ENCODE data around the gene MYOM1. TPM values are rescaled to one million over a fixed set of nuclear protein-coding genes. Genes with fewer than 3 reads are reported as not detected.
A peak's percentile ranks its signal among the peaks of the same experiment; 100 is the strongest.

The MYOM1 gene
- total RNA-seq, 2 experiments from 2014 or later: 0.74 to 1.5 TPM

GRCh38 chr18:3256693-3257626 lies 37.2 kb upstream of the MYOM1 start:
- TF ChIP-seq CTCF (IDR thresholded peaks at IDR 0.05): no peak
- H3K36me3 ChIP-seq (ENCODE audit: insufficient read depth, low read length): peaks cover 60% of the 10 kb centered on the region
- intact Hi-C loops (cut with DNase I, micrococcal nuclease): loop anchor here in 1 of 2 experiments (10.0 kb wide), 1 partner anchor 602 kb away; the partner anchor contains the start of gene SMCHD1
- Mint-ChIP-seq H3K36me3 (ENCODE audit: low read depth) (peaks cover 86% of the 10 kb centered on the region), H3K4me1 (ENCODE audit: low read depth) (peaks cover 88% of the 10 kb centered on the region), H3K27me3 (no peaks in the 10 kb centered on the region), H3K4me3 (no peak overlapping the region), H3K9me3 (no peaks in the 10 kb centered on the region), H3K27ac (peak overlapping the region; percentile 100)
- H3K9me3 ChIP-seq (ENCODE audit: control insufficient read depth in 1 of 2, insufficient read depth in 1 of 2, low read length in 2 of 2): no peaks in the 10 kb centered on the region
- ChIA-PET CTCF (interaction anchor here (2.3 kb wide), 1 partner anchor 11 kb away, joined by 11 read pairs; no protein-coding TSS in a partner anchor), POLR2A (interaction anchor here (1.0 to 2.3 kb wide), 6 partner anchors 9 to 337 kb away, joined by 3 to 12 read pairs (median 4); partner anchors contain the start of gene MYL12A)
- no peak overlapping the region for H3K27ac ChIP-seq (ENCODE audit: low read depth in 1 of 2, low read length in 2 of 2)
- no peak overlapping the region for H3K4me3 ChIP-seq (ENCODE audit: low read length)
- ATAC-seq (ENCODE audit: poor library complexity) (no peak), DNase-seq (no peak)
- H3K4me1 ChIP-seq (ENCODE audit: insufficient read depth, low read length): peaks cover 41% of the 10 kb centered on the region
- no peaks in the 10 kb centered on the region for H3K27me3 ChIP-seq (ENCODE audit: control insufficient read depth in 1 of 2, insufficient read depth in 2 of 2, low read length in 2 of 2)

- Histone ChIP-seq H3K36me3 (ENCODE audit: insufficient read depth, low read length) (peaks cover 63% of the 10 kb centered on the region), H3K4me1 (ENCODE audit: insufficient read depth, low read length) (peaks cover 40% of the 10 kb centered on the region), H3K9me3 (ENCODE audit: control insufficient read depth in 1 of 2, insufficient read depth in 1 of 2, low read length in 2 of 2) (no peaks in the 10 kb centered on the region), H3K4me3 (ENCODE audit: low read length) (no peak overlapping the region), H3K27ac (ENCODE audit: low read depth in 1 of 2, low read length in 2 of 2) (peak overlapping the region in 1 of 2 donors; percentile 26), H3K27me3 (ENCODE audit: control insufficient read depth in 1 of 2, insufficient read depth in 2 of 2, low read length in 2 of 2) (no peaks in the 10 kb centered on the region)
- ChIA-PET POLR2A (interaction anchor here (1.0 to 2.3 kb wide), 8 partner anchors 8 to 338 kb away, joined by 3 to 12 read pairs (median 4); partner anchors contain the start of gene MYL12A), CTCF (interaction anchor here (2.3 kb wide), 1 partner anchor 10 kb away, joined by 11 read pairs; no protein-coding TSS in a partner anchor)
- H3K4me1 Mint-ChIP-seq (ENCODE audit: low read depth): peaks cover 89% of the 10 kb centered on the region
- H3K36me3 Mint-ChIP-seq (ENCODE audit: low read depth): peaks cover 85% of the 10 kb centered on the region
- no peak for TF ChIP-seq CTCF (IDR thresholded peaks at IDR 0.05)
- intact Hi-C loops (cut with DNase I, micrococcal nuclease): loop anchor here in 1 of 2 experiments (10.0 kb wide), 1 partner anchor 601 kb away; the partner anchor contains the start of gene SMCHD1
- no peaks in the 10 kb centered on the region for H3K27me3 Mint-ChIP-seq
- H3K4me3 Mint-ChIP-seq: peak overlapping the region; percentile 57
- DNase-seq: no peak
- H3K9me3 Mint-ChIP-seq: no peaks in the 10 kb centered on the region
- ATAC-seq (ENCODE audit: poor library complexity): no peak
- peak overlapping the region; percentile 100 for H3K27ac Mint-ChIP-seq
These were observed 35.9 kb upstream of the MYOM1 start for GRCh38 chr18:3255611-3256165.

DNA sequence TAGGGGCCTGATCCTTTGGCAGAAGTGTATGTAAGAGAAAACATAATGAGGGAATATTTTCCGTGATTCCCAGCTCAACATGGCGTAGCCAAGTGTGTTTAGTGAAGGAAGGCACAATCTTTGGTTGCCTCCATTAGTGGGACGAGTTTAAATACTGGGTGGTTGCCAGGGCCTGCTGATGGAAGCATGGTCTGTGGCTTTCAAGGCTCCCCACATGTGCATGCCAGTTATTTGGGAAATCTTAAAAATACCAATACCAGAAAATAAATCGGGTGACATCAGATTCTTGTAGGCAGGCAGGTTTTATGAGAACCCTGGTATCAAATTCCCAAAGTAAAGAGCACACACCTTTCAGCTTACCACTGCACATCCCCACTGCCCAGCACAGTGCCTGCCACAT lies 35.0 kb upstream of the MYOM1 start:
- Mint-ChIP-seq H3K4me3 (no peak overlapping the region), H3K4me1 (ENCODE audit: low read depth) (peaks cover 89% of the 10 kb centered on the region)
- ATAC-seq (ENCODE audit: poor library complexity): no peak

More for the DNA sequence above, 35.0 kb upstream of the MYOM1 start:
- no peaks in the 10 kb centered on the region for H3K27me3 ChIP-seq (ENCODE audit: control insufficient read depth in 1 of 2, insufficient read depth in 2 of 2, low read length in 2 of 2)
- Mint-ChIP-seq H3K36me3 (ENCODE audit: low read depth) (peaks cover 93% of the 10 kb centered on the region), H3K27ac (peak overlapping the region; percentile 100), H3K27me3 (no peaks in the 10 kb centered on the region), H3K9me3 (no peaks in the 10 kb centered on the region)
- DNase-seq: no peak
- no peak overlapping the region for H3K4me3 ChIP-seq (ENCODE audit: low read length)
- no peak for TF ChIP-seq CTCF (IDR thresholded peaks at IDR 0.05)
- peaks cover 72% of the 10 kb centered on the region for H3K36me3 ChIP-seq (ENCODE audit: insufficient read depth, low read length)
- H3K4me1 ChIP-seq (ENCODE audit: insufficient read depth, low read length): peaks cover 31% of the 10 kb centered on the region
- H3K27ac ChIP-seq (ENCODE audit: low read depth in 1 of 2, low read length in 2 of 2): peak overlapping the region in 1 of 2 donors; percentile 11
- intact Hi-C loops (cut with DNase I, micrococcal nuclease): loop anchor here in 1 of 2 experiments (10.0 kb wide), 1 partner anchor 600 kb away; the partner anchor contains the start of gene SMCHD1
- ChIA-PET POLR2A (interaction anchor here (1.1 to 1.5 kb wide), 2 partner anchors 9 to 199 kb away, joined by 3 to 8 read pairs; no protein-coding TSS in a partner anchor), CTCF (interaction anchor here (2.3 kb wide), 1 partner anchor 9 kb away, joined by 11 read pairs; no protein-coding TSS in a partner anchor)
- no peaks in the 10 kb centered on the region for H3K9me3 ChIP-seq (ENCODE audit: control insufficient read depth in 1 of 2, insufficient read depth in 1 of 2, low read length in 2 of 2)

All from CD4-positive, alpha-beta T cell (primary cell).